SHP77 (cell line): ENCODE measurements around the gene SHQ1.
"Not testable (repeated sequence)": the region's sequence is repeated elsewhere in the genome, so short reads cannot be mapped to it uniquely, and the experiment has no call there.

Experiments used
- DNase-seq, 2 experiments: peaks; one replicate each; lab custom pipeline; 2025; lab: John Stamatoyannopoulos, UW

The SHQ1 gene

DNA sequence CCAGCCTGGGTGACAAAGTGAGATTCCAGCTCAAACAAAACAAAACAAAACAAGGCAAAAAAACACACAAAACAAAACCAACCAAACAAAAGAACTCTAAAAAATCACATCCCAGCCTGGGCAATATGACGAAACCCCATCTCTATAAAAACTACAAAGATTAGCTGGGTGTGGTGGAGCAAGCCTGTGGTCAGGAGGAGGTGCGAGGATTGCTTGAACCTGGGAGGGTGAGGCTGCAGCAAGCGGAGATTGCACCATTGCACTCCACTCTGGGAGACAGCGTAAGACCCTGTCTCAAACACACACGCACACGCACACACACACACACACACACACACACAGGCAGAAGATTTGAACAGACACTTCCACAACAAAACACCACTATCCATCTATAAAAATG, 99.6 kb downstream of the SHQ1 start:
- DNase-seq: no peak

DNA sequence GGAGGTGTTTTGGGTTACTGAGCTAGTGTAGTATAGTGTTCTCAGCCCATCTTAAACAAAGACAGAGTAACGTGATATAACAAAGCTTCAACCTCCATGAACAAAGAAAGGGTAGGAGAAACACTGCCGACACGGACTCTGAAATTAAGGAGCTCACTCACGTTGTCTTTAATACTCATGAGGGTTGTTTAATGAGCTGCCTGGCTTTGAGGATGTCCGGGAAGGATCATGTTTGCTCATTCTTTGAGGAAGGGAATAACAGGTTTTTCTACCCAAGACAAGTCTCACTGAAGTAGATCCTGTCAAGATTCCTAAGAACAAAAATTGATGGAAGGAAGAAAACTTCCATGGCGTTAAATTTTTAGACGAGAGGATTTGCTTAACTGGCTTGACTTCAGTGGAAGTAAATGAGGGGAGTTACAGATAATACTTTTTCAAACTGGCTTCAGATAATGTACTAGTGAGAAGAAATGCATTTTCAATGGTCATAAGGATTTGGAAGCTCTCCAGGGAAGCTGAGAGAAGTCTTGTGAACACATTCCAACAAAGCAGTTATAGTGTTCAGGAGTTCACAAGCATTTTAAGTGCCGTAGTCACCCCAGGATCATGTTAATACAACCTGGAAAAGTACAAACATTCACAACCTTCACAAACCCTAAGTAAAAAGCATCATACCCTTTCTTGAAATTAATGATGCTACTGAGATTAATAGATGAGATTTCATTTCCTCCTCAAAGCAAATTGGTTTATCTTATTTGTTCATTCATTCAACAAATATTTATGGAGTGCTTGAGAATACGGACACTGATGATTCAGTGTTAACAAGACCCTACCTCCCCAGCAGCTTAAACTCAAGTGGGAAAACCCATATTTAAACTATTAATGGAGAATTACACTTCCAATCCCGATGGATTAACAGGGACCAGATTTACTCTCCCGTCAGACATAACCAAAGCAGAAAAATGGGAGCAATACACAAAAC, 101.5 kb downstream of the SHQ1 start:
- DNase-seq: no peak

DNA sequence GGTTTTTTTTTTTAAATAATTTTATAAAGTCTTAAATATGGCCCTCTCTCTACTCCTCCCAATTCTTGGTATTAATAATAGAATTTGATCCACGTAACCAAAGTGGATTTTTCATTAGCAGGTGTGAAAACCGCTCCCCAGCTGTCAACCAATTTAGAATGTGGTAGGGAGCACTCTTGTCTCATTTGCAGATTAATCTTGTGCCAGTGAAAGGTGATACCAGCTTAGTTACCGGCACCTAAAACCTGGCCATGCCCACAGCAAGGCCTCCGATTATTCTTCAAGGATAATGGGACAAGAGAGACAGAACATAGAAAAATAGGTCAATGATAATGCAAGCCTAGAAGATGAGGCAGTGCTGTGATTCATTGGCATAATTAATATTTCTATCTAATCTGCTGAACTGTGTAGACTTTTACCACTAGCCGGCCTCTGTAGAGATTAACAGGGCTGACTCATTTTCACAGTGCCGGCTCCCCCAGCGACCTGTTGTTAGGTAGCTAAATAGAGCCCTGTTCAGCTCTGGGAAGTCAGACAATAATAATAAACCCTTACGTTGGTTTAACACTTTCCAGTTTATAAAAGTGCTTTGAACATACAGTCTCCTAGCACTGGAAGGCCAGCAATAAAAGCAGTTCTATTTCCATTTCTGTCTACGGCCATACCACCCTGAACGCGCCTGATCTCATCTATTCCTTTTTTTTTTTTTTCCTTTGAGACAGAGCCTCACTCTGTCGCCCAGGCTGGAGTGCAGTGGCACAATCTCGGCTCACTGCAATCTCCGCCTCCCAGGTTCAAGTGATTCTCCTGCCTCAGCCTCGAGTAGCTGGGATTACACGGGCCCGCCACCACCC, 102.9 kb downstream of the SHQ1 start:
- DNase-seq: no peak

DNA sequence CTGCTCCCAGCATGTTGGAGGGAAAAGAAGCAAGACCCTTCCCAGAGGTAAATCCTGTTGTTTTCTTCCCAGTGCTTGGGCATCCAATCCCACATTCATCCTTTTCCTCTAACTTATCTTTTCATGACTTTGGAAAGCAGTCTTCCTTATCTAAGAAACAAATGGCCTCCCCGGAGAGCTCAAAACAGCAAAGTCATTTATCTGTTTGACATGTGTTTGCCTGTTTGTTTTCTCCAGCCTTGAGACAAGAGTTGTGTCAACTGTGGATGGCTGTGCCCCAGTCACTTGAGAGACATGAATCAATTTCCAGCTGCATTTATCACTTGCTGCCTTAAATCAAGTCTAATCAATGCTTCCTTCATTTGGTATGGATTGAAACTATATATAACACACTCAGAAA, 103.9 kb downstream of the SHQ1 start:
- DNase-seq: no peak

DNA sequence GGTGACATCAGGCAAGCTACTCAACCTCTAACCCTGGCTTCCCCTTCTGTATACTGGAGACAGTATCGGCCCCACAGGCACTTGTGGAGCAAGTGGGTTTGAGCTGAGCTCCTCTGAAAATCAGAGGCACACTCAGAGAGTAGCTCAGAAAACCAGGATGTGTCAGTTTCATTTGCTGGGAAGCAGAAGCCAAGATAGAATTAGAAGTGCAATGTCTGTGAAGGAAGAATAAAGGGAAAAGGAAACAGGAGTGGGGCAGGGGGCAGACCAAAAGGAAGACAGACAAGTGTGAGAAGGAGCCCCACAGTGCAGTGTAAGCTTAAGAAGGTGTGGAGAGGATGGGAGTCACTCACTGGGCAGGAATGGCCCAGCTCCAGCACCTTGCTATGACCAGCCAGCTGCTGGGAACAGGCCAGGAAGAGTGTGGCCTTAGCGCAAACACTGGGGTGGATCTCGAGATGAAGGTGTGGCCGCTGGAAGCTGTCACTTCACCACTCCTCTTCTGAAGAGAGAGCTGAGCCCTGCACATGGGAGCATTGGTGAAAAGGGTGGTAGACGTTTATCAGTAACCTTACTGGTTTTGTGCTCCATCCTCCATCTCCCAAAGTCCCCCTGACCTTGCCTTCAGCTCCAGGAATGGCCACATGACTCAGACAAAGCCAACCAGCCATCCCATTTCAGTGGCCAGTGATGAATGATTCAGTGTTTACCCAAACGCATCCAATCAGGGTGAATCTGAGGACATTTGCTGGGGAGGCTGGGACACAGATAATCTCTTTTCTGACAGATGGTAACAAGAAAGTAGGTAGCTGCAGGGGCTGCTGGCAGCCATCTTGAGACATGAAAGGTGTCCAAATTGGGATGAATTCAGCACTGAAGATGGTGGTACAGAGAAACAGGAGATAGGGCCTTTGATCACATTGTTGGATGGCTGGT, 108.4 kb downstream of the SHQ1 start:
- DNase-seq: peak; percentile 29 to 58

GRCh38 chr3:72738752-72739530, 109.3 kb downstream of the SHQ1 start:
- peak; percentile 47 to 84 for DNase-seq

- not testable (repeated sequence) for DNase-seq
Measured at GRCh38 chr3:72735072-72735471, 113.2 kb downstream of the SHQ1 start.

DNA sequence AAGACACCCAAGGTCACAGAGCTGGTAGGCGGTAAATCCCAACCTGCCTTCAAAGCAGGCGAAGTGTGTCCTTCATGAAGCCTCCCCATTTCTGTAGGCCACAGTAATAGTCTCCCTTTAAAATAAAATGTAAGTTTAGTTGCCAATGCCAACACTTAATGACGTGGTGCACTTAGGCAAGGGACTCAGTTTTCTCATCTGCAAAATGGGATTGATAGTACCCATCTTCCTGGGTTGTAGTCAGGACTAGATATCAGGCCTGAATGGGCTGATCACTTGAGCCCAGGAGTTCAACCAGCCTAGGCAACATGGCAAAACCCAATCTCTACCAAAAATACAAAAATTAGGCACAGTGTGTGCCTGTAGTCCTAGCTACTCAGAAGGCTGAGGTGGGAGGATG, 114.6 kb downstream of the SHQ1 start:
- no peak for DNase-seq

DNA sequence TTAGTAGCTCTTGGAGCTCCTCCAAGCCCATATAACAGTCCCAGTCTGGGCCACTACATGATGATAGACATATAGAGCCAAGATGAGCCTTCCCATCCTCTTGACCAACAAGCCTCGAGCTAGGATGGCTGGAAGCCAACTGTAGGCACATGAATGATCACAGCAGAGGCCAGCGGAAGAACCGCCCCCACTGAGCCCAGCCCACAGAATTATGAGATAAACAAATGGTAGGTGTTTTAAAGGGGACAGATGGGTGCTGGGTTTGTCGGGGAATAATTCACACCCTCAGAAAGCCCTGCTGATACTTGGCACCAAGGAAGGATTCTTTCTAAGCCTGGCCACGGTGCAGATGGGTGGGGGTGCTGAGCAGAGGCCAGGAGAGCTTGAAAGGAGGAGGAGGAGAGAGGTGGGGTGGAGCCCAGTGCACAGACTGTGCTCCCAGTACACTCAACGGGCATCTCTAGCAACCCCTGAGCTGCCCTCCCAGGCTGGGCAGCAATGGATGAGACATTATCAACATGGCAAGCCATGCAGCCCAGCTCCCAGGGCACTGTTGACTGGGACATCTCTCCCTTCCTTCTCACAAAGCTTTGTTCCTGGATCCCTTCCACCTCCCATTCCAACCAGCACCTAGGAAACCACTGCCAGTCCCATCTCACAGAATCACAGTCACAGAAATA, 115.4 kb downstream of the SHQ1 start:
- DNase-seq: not testable (repeated sequence)

GRCh38 chr3:72728958-72729467, 119.2 kb downstream of the SHQ1 start:
- DNase-seq: no peak

- DNase-seq: no peak
Measured at GRCh38 chr3:72728329-72728889, 119.8 kb downstream of the SHQ1 start.

DNA sequence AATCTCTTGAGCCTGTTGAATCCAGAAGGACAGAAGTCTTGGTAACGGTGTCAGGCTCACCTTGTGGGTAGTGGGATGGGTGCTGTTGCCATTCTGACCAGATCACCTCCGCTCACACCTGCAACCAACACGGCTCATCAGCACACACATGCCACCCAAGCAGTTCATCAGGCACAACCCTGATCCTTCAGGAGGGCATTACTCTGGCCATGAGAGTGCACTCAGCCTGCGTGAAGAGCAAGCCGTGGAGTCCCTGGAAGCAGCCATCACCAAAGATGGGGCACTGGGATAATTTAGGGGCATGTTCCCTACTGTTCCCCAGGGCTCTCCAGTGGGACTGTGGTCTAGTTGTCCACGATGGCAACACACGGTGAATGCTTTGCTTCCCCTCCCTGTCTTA, 120.5 kb downstream of the SHQ1 start:
- DNase-seq: no peak

GRCh38 chr3:72727172-72727571, 121.1 kb downstream of the SHQ1 start:
- no peak for DNase-seq

- DNase-seq: no peak
Measured at GRCh38 chr3:72725229-72725628, 123.0 kb downstream of the SHQ1 start.

- no peak for DNase-seq
Measured at GRCh38 chr3:72724070-72724469, 124.2 kb downstream of the SHQ1 start.

DNA sequence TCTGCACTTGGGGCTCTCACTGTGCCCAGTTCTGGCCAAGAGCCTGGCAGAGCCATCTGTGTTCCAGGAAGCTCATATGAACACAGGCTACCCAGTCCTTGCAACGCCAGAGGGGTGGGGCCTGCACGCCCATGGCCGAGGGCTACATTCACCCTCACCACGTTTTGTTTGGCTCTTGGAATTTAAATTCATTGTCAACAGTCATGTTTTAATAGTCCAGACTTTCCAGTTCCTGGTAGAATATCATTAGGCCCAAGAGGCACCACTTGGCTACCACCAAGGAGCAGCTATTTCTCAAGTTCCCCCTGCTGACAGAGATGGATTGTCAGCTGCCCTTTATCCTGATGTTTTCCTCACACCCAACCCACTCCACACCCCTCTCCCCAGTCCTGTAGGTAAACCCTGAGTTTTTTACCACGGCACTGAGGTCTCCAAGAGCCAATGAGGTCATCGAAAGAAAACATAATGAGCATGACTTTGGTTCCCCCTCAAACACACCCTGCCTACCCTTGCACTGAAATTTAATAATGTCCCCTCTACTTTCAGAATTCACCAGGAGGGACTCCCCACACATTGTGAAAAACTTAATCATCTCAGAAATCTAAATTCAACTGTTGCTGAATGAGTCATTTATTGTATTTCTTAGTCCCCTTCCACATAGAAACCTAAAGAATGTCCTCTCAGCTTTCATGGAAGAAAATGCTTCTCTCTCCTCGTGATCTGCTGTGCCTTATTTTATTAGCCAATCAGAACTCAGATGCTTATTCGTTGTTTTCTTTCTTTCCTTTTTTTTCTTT, 125.1 kb downstream of the SHQ1 start:
- DNase-seq: no peak

DNA sequence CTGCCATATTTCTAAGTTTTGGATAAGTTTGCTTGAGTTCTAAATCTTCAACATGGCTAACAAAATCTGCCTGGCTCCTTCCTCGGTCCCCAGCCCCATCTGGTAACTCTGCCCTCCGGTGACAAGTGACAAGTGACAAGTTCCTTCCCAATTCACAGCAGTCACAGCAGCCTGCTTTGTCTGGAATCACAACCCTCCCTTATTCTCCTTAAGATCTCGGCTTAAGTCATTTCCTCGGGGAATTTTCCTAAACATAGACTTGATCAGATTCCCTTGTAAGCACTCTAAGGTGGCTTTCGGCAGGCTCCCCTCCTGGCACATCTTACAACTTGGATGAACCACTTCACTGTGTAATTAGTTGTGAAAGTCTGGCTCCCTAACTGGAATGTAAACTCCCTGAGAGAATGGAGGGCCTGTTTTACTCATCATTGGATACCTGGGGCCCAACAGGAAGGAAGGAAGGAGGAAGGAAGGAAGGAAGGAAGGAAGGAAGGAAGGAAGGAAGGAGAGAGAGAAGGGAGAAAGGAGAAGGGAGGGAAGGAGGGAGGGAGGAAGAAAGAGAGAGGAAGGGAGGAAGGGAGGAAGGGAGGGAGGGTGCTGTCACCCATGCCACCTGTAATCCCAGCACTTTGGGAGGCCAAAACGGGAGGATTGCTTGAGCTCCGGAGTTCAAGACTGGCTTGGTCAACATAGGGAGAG, 126.4 kb downstream of the SHQ1 start:
- no peak for DNase-seq

GRCh38 chr3:72720566-72720965, 127.7 kb downstream of the SHQ1 start:
- no peak for DNase-seq
